ENCODE data around the gene PHGDH. TPM values are rescaled to one million over a fixed set of nuclear protein-coding genes. Genes with fewer than 3 reads are reported as not detected.

Gene PHGDH
- total and polyA plus RNA-seq, 2 donors (not counting 3 experiments of a cell fraction or from before 2014, with no cell fraction given) = 37.9 to 120 TPM

GRCh38 chr1:119679223-119679622, 32.5 kb upstream of the PHGDH start:
- FAIRE-seq = no peak

More at GRCh38 chr1:119679223-119679622, 32.5 kb upstream of the PHGDH start:
- ChIA-PET POLR2A (no interaction called here), CTCF (interaction anchor here (0.9 to 2.2 kb wide), 2 partner anchors 60 to 68 kb away, joined by 3 to 7 read pairs; no protein-coding TSS in a partner anchor)
- Histone ChIP-seq H4K20me1 (replicated peaks; ENCODE audit: control insufficient read depth, extremely low read depth, insufficient read depth, low read length) (no peaks in the 10 kb centered on the region), H3K27me3 (ENCODE audit: control insufficient read depth in 2 of 2, insufficient read depth in 2 of 2, low read length in 2 of 2) (peaks cover 8 to 9% of the 10 kb centered on the region in 2 experiments), H3K27ac (ENCODE audit: insufficient read depth, low read depth, low read length) (no peak overlapping the region), H3K9me1 (replicated peaks; ENCODE audit: control insufficient read depth, extremely low read depth, insufficient read depth, low read length) (no peaks in the 10 kb centered on the region), H3K79me2 (ENCODE audit: control insufficient read depth, insufficient read depth, low read length) (no peaks in the 10 kb centered on the region), H3K4me1 (ENCODE audit: control insufficient read depth, extremely low read depth, insufficient read depth, low read length) (peaks cover 17% of the 10 kb centered on the region), H3K4me2 (ENCODE audit: insufficient read depth, low read length) (no peak overlapping the region), H2AFZ (ENCODE audit: low read depth, low read length) (no peak overlapping the region), H3K4me3 (replicated peaks in 1 of 3; ENCODE audit: insufficient read depth in 1 of 3, low read depth in 1 of 3, low read length in 3 of 3) (no peak overlapping the region), H3K36me3 (ENCODE audit: control insufficient read depth in 2 of 2, extremely low read depth in 1 of 2, insufficient read depth in 2 of 2, low read length in 2 of 2) (no peaks in the 10 kb centered on the region), H3K9me3 (replicated peaks; ENCODE audit: control insufficient read depth, insufficient read depth, low read length) (no peaks in the 10 kb centered on the region), H3K9ac (replicated peaks; ENCODE audit: extremely low read depth, insufficient read depth, low read length) (no peak overlapping the region)
- intact Hi-C loops (cut with micrococcal nuclease) (loop anchor here (10.0 kb wide), 1 partner anchor 404 kb away; no protein-coding TSS in a partner anchor), dilution Hi-C loops (cut with MboI; ENCODE audit: extremely low pct_ligation_motif_present, low sequenced_read_pairs) (no loop called here)
- TF ChIP-seq CTCF (IDR thresholded peaks at IDR 0.05; ENCODE audit: extremely low read depth in 1 of 2, insufficient read depth in 1 of 2, low read depth in 1 of 2, low read length in 2 of 2) (no peak), POLR2AphosphoS5 (IDR thresholded peaks at IDR 0.05; ENCODE audit: insufficient read depth, low read depth, low read length) (no peak), JUN (IDR thresholded peaks at IDR 0.05; ENCODE audit: borderline replicate concordance, insufficient read depth, insufficient read length, low read depth) (no peak), EZH2 (IDR thresholded peaks at IDR 0.05; ENCODE audit: borderline replicate concordance, low read depth, low read length, severe bottlenecking) (no peak), GATA2 (IDR thresholded peaks at IDR 0.05; ENCODE audit: insufficient read depth, insufficient read length, low read depth, low read length) (no peak), FOS (IDR thresholded peaks at IDR 0.05; ENCODE audit: borderline replicate concordance, insufficient read depth, low read length) (no peak), POLR2A (IDR thresholded peaks at IDR 0.05; ENCODE audit: low read depth, low read length) (no peak), MYC (IDR thresholded peaks at IDR 0.05; ENCODE audit: low read depth, low read length) (no peak), MAX (IDR thresholded peaks at IDR 0.05; ENCODE audit: insufficient read depth, insufficient read length) (no peak)
- BruUV-seq (replicated peaks) = no TSS peak
- no peak for DNase-seq (ENCODE audit: low read depth, low spot score)
